ENCODE measurements around the gene TRPV2.
"Not testable (repeated sequence)": the region's sequence is repeated elsewhere in the genome, so short reads cannot be mapped to it uniquely, and the experiment has no call there.

TRPV2 gene

GRCh38 chr17:16447676-16448075 lies 32.3 kb downstream of the TRPV2 start:
- TF ChIP-seq, protein P1, sequence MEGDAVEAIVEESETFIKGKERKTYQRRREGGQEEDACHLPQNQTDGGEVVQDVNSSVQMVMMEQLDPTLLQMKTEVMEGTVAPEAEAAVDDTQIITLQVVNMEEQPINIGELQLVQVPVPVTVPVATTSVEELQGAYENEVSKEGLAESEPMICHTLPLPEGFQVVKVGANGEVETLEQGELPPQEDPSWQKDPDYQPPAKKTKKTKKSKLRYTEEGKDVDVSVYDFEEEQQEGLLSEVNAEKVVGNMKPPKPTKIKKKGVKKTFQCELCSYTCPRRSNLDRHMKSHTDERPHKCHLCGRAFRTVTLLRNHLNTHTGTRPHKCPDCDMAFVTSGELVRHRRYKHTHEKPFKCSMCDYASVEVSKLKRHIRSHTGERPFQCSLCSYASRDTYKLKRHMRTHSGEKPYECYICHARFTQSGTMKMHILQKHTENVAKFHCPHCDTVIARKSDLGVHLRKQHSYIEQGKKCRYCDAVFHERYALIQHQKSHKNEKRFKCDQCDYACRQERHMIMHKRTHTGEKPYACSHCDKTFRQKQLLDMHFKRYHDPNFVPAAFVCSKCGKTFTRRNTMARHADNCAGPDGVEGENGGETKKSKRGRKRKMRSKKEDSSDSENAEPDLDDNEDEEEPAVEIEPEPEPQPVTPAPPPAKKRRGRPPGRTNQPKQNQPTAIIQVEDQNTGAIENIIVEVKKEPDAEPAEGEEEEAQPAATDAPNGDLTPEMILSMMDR (IDR thresholded peaks at IDR 0.05; ENCODE audit: low read depth, low read length), result no peak
- DNase-seq (ENCODE audit: extremely low read depth, low read depth), result no peak

GRCh38 chr17:16448490-16448889 lies 33.1 kb downstream of the TRPV2 start:
- TF ChIP-seq, protein P1 (IDR thresholded peaks at IDR 0.05; ENCODE audit: low read depth, low read length), result no peak
- no peak for DNase-seq (ENCODE audit: extremely low read depth, low read depth)

DNA sequence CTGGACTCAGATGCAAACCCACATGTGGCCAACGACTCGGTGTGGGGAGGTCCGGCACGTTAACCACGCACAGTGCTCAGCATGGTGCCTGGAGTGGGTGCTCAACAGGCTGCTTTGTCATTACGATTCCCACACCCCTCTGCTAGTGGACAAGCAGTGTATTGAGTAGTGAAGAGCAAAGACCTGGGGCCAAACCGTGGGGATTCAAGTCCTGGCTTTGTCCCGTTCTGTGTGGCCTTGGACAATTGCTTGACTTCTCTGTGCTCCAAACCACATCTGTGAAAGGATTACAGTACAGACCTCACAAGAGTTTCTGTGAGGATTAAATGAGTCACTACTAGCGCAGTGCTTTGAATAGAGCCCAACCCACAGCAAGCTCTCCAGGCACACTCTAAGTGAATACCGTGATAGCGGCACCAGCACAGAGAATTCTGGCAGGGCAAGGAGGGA lies 33.8 kb downstream of the TRPV2 start:
- TF ChIP-seq, protein P1 (IDR thresholded peaks at IDR 0.05; ENCODE audit: low read depth, low read length), result no peak
- no peak for DNase-seq (ENCODE audit: extremely low read depth, low read depth)

DNA sequence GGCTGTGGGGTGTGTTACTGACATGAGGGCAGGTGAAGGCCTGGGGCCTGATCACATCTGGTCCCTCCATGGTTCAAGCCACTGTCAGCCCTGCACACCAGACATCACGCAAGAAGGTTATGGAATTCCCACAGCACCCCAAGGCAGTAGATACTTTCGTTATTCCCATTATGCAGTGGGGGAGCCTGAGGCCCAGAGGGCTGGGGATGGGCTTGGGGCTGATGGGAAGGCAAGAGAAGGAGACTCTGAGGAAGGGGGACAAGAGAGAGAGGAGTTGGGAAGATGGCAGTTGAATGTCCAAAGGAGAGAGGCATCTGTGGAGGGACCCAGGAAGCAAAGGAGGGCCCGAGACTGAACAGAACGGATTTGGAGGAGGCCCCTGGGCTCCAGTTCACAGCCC lies 34.7 kb downstream of the TRPV2 start:
- no peak for DNase-seq (ENCODE audit: extremely low read depth, low read depth)
- TF ChIP-seq, protein P1 (IDR thresholded peaks at IDR 0.05; ENCODE audit: low read depth, low read length), result no peak

GRCh38 chr17:16452268-16452667 lies 36.9 kb downstream of the TRPV2 start:
- DNase-seq (ENCODE audit: extremely low read depth, low read depth), result not testable (repeated sequence)

GRCh38 chr17:16453493-16453851 lies 38.1 kb downstream of the TRPV2 start:
- TF ChIP-seq, protein P1 (IDR thresholded peaks at IDR 0.05; ENCODE audit: low read depth, low read length), result no peak

GRCh38 chr17:16455997-16456741 lies 40.8 kb downstream of the TRPV2 start:
- TF ChIP-seq, protein P1 (IDR thresholded peaks at IDR 0.05; ENCODE audit: low read depth, low read length), result no peak
- DNase-seq (ENCODE audit: extremely low read depth, low read depth), result no peak

More at GRCh38 chr17:16453493-16453851, 38.1 kb downstream of the TRPV2 start:
- DNase-seq (ENCODE audit: extremely low read depth, low read depth), result no peak
